HepG2 (cell line): Measurements from ENCODE around the gene MED9. TPM values are rescaled to one million over a fixed set of nuclear protein-coding genes. Genes with fewer than 3 reads are reported as not detected.

Source experiments
- ATAC-seq: fragments of 200-7000 bp; cut with Tn5 transposase; 3 replicates; pipeline ENCODE4 v1.9.1; 2020; ENCODE audit warnings: mild to moderate bottlenecking, moderate library complexity
- BruUV-seq: library from RNA; stranded (reverse); fragments of 400-500 nt; replicated peaks from 2 replicates; lab custom pipeline; 2021; lab: Mats Ljungman, UMichigan
- CTCF ChIA-PET: fragments of 300-600 bp; formaldehyde crosslinking; extraction: SDS; loops from one replicate; lab custom pipeline; 2021; ENCODE audit warnings: low total read pairs, inconsistent platforms, low intra/inter-chr PET ratio; lab: Yijun Ruan, JAX
- POLR2A ChIA-PET: fragments of 350-600 bp; sonication (Branson Sonifier 250); formaldehyde crosslinking; loops from one replicate; lab custom pipeline; 2020; ENCODE audit warnings: antibody characterized with exemption, inconsistent platforms; lab: Yijun Ruan, JAX
- DNase-seq: peaks from one replicate; pipeline ENCODE4 v3.0.0-alpha.2; 2015; ENCODE audit warnings: low spot score
- FAIRE-seq: peaks from 3 replicates; lab custom pipeline; 2011; peaks lifted over from hg19 to GRCh38; lab: Jason Lieb, UNC
- H2AFZ ChIP-seq: one replicate; pipeline ENCODE4 v1.6.1; 2011; ENCODE audit warnings: low read length, inconsistent platforms
- H3K27ac ChIP-seq: fragments of 300-600 bp; 3 replicates; pipeline ENCODE4 v1.8.0; 2011; ENCODE audit warnings: mixed run types, mild to moderate bottlenecking, mixed read lengths, low read length, inconsistent platforms; ENCODE audit not compliant: insufficient read depth; ENCODE audit errors: extremely low read length
- H3K27me3 ChIP-seq, 2 experiments: fragments of 200-600 bp in 1 of 2; 2 replicates in 1 of 2; 3 replicates in 1 of 2; pipeline versions ENCODE4 v1.6.0 to v1.8.0; 2011; ENCODE audit warnings: low read length in 2 of 2, mild to moderate bottlenecking in 2 of 2, moderate library complexity in 2 of 2, inconsistent platforms in 1 of 2; ENCODE audit not compliant: insufficient read depth in 2 of 2, control insufficient read depth in 1 of 2
- H3K36me3 ChIP-seq, 2 experiments: fragments of 200-600 bp in 1 of 2; replicated peaks in 1 of 2; 2 replicates in 1 of 2; 3 replicates in 1 of 2; pipeline versions ENCODE4 v1.5.1 to v1.8.0; 2011; ENCODE audit warnings: low read length in 2 of 2, inconsistent platforms in 1 of 2; ENCODE audit not compliant: insufficient read depth in 2 of 2, control insufficient read depth in 1 of 2
- H3K4me1 ChIP-seq: 2 replicates; pipeline ENCODE4 v1.5.1; 2012; ENCODE audit warnings: low read length, inconsistent platforms; ENCODE audit not compliant: insufficient read depth
- H3K4me2 ChIP-seq: 2 replicates; pipeline ENCODE4 v1.6.0; 2011; ENCODE audit warnings: low read depth, low read length, inconsistent platforms
- H3K4me3 ChIP-seq, 3 experiments: fragments of 200-600 bp in 1 of 3; sonication (generic), shearing (Covaris generic) in 1 of 3; replicated peaks in 1 of 3; 2 replicates each; pipeline ENCODE4 v1.5.1; 2011 to 2016; ENCODE audit warnings: low read length in 3 of 3, inconsistent platforms in 2 of 3, low read depth in 2 of 3, mild to moderate bottlenecking in 2 of 3, control low read depth in 1 of 3, mixed read lengths in 1 of 3; ENCODE audit not compliant: insufficient read depth in 1 of 3
- H3K79me2 ChIP-seq: one replicate; pipeline ENCODE4 v1.6.1; 2011; ENCODE audit warnings: low read length, inconsistent platforms; ENCODE audit not compliant: insufficient read depth
- H3K9ac ChIP-seq: 2 replicates; pipeline ENCODE4 v1.6.0; 2011; ENCODE audit warnings: mild to moderate bottlenecking, low read depth, low read length, inconsistent platforms; ENCODE audit not compliant: insufficient read depth
- H3K9me3 ChIP-seq: 2 replicates; pipeline ENCODE4 v1.5.1; 2012; ENCODE audit warnings: mild to moderate bottlenecking, low read length
- H4K20me1 ChIP-seq: 2 replicates; pipeline ENCODE4 v1.6.0; 2011; ENCODE audit warnings: inconsistent platforms, mild to moderate bottlenecking, low read length, moderate library complexity; ENCODE audit not compliant: insufficient read depth
- CREM ChIP-seq, 2 experiments: sonication (generic) in 1 of 2; formaldehyde crosslinking in 1 of 2; IDR thresholded peaks; 2 replicates each; pipeline versions ENCODE4 v1.4.0 to v1.6.1; 2016 to 2020; ENCODE audit warnings: antibody characterized with exemption in 1 of 2, mild to moderate bottlenecking in 1 of 2, missing genetic modification reagents in 1 of 2
- GATAD1 ChIP-seq: IDR thresholded peaks from 2 replicates; pipeline ENCODE4 v1.6.1; 2016; ENCODE audit warnings: missing genetic modification reagents, missing compliant biosample characterization
- HDAC6 ChIP-seq: fragments of 200-600 bp; sonication (generic); IDR thresholded peaks from 2 replicates; pipeline ENCODE4 v1.7.0; 2017; ENCODE audit warnings: mild to moderate bottlenecking, antibody characterized with exemption, low read length, low read depth
- ZC3H4 ChIP-seq: sonication (generic); formaldehyde crosslinking; IDR thresholded peaks from 2 replicates; pipeline ENCODE4 v1.4.0; 2020; ENCODE audit warnings: missing genetic modification reagents, borderline replicate concordance
- ZNF749 ChIP-seq: sonication (generic); formaldehyde crosslinking; IDR thresholded peaks from 2 replicates; pipeline ENCODE4 v1.8.0; 2022; ENCODE audit warnings: mild to moderate bottlenecking, missing genetic modification reagents, moderate library complexity, borderline replicate concordance
- ZNF768 ChIP-seq: sonication (generic); formaldehyde crosslinking; IDR thresholded peaks from 2 replicates; pipeline ENCODE4 v1.4.0; 2020; ENCODE audit warnings: missing genetic modification reagents
- ZNF782 ChIP-seq: sonication (generic); formaldehyde crosslinking; IDR thresholded peaks from 2 replicates; pipeline ENCODE4 v1.4.0; 2020; ENCODE audit warnings: missing genetic modification reagents, mild to moderate bottlenecking, borderline replicate concordance
- WGBS: methylation state at CpG from one replicate; pipeline ENCODE4 v1.1.6; 2017; ENCODE audit warnings: low lambda C conversion rate; 5-methylcytosine and 5-hydroxymethylcytosine counted together
- in situ Hi-C: cut with HindIII; loops from 2 replicates; pipeline ENCODE4 v1.10.0; 2017; ENCODE audit warnings: low pct_unique_long_range_greater_than_20kb; ENCODE audit not compliant: extremely low pct_ligation_motif_present
- intact Hi-C: fragments of 100-400 bp; cut with micrococcal nuclease; formaldehyde crosslinking; loops from one replicate; pipeline ENCODE4 v1.10.0; 2022; ENCODE audit not compliant: unreplicated experiment
- polyA plus RNA-seq, 8 experiments: library from polyadenylated mRNA; depleted of rRNA in 3 of 8; stranded (reverse) in 7 of 8; unstranded in 1 of 8; fragments of >200 nt; fragmentation: Illumina TruSeq in 4 of 8; extraction: Trizol in 4 of 8; gene quantifications; 2 replicates each; pipeline versions ENCODE4 v1.2.1 to v1.2.3, GENCODE V29; 2011 to 2016; ENCODE audit warnings: low read depth in 4 of 8, missing spikeins in 1 of 8, mixed read lengths in 1 of 8; ENCODE audit not compliant: insufficient read depth in 1 of 8
- total RNA-seq, 5 experiments: library from RNA; depleted of rRNA; stranded (reverse); fragments of >200 nt; fragmentation: Illumina TruSeq; extraction: Trizol; gene quantifications; 2 replicates each; pipeline ENCODE4 v1.2.3, GENCODE V29; 2016; ENCODE audit warnings: low read depth in 1 of 5
- TF ChIP-seq, protein P1 (sequence below): IDR thresholded peaks from 2 replicates; pipeline ENCODE4 v1.6.1; 2016; ENCODE audit warnings: control low read depth
- TF ChIP-seq, protein P2 (sequence below): IDR thresholded peaks from 2 replicates; pipeline ENCODE4 v1.6.1; 2018; ENCODE audit warnings: missing genetic modification reagents
- TF ChIP-seq, protein P3 (sequence below): sonication (generic); formaldehyde crosslinking; IDR thresholded peaks from 2 replicates; pipeline ENCODE4 v1.4.0; 2020; ENCODE audit warnings: missing genetic modification reagents
- TF ChIP-seq, protein P4 (sequence below): conservative IDR thresholded peaks from 2 replicates; pipeline ENCODE4 v1.6.1; 2018; ENCODE audit warnings: missing genetic modification reagents

Gene MED9
- total and polyA plus RNA-seq, 2 of the 13 experiments (the other 11 are each of a cell fraction or from before 2014, with no cell fraction given), result 11.9 to 15.1 TPM

DNA sequence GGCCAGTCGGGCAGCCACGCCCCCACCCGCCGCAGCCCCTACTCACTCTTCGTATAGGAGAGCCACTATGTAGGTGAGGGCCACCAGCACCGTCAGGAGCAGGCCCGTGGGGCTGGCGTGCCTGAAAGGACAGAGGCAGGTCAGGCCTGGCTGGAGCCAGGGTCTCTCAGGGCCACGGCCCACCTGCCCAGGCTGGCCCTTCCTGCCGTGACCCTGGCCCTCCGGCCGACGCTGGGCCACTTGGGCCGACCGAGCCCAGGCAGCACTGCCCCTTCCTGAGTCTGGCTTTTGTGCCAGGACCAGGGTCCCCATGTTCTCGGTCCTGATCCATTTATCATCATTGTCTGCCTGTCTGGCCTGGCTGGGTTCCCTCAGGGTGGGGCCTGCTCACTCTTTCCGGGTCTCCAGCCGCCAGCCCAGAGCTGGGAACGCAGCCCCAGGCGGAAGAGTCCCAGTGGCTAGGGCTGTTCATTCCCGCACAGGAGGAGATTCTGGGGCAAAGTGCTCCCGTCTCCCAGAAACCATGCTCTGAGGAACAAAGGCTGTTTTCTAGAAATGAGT lies 29.5 kb downstream of the MED9 start:
- intact Hi-C loops, result no loop called here
- FAIRE-seq (no peak), ATAC-seq (no peak), DNase-seq (no peak)
- Histone ChIP-seq H2AFZ (no peak overlapping the region), H3K27me3 (peaks cover 0 to 14% of the 10 kb centered on the region in 2 experiments; a peak in 2 of 5 replicates), H3K9me3 (no peaks in the 10 kb centered on the region), H3K4me3 (no peak overlapping the region), H3K4me2 (no peak overlapping the region), H3K27ac (no peak overlapping the region), H4K20me1 (no peaks in the 10 kb centered on the region), H3K79me2 (no peaks in the 10 kb centered on the region), H3K9ac (no peak overlapping the region), H3K4me1 (no peaks in the 10 kb centered on the region), H3K36me3 (no peaks in the 10 kb centered on the region)
- 83% methylated on average over 9 of the region's 22 CpGs for WGBS
- CTCF ChIA-PET, result no interaction called here
- in situ Hi-C loops, result loop anchor here (5.0 to 10.0 kb wide), 2 partner anchors 61 to 139 kb away; no protein-coding TSS in a partner anchor
- no peak for TF ChIP-seq ZNF749 (CRISPR knock-in tag)
- no peak for TF ChIP-seq CREM (IDR thresholded peaks at IDR 0.05)
- TF ChIP-seq CREM (CRISPR knock-in tag; IDR thresholded peaks at IDR 0.05), result no peak
- no TSS peak for BruUV-seq
- POLR2A ChIA-PET, result interaction anchor here (1.0 kb wide), 1 partner anchor 32 kb away, joined by 3 read pairs; no protein-coding TSS in a partner anchor

DNA sequence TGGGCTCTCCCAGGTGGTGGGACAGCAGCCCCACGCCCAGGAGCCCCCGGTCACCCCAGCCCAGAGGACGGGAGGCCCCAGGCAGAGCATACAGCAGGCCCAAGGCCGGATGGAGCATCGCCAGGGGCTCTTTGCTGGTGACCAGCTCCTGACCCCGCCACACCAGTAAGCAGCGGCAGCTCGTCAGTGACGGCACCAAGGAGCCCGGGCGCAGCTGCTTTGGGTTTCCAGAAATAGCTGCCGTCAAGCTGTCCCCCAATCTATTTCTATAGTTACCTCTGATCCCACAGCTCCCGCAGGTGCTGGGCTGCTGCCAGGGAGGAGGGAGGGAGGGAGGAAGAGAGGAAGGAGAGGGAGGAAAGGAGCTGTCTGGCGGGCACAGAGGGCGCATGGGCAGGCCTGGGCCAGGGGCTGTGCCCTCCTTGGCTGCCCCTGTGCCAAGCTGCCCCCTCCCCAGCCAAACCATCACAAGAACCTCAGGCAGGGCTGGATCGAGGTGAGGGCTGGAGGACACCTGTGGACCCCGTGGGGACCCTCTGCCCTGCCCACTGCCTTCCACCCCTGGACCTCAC lies 30.2 kb downstream of the MED9 start:
- H3K9ac ChIP-seq, result no peak overlapping the region
- in situ Hi-C loops, result loop anchor here (5.0 to 10.0 kb wide), 2 partner anchors 60 to 138 kb away; no protein-coding TSS in a partner anchor
- TF ChIP-seq CREM (IDR thresholded peaks at IDR 0.05) (no peak), CREM (CRISPR knock-in tag; IDR thresholded peaks at IDR 0.05) (no peak), ZC3H4 (CRISPR knock-in tag) (no peak), HDAC6 (no peak), GATAD1 (no peak), ZNF768 (CRISPR knock-in tag) (no peak), ZNF782 (CRISPR knock-in tag) (no peak)
- TF ChIP-seq, protein P1, sequence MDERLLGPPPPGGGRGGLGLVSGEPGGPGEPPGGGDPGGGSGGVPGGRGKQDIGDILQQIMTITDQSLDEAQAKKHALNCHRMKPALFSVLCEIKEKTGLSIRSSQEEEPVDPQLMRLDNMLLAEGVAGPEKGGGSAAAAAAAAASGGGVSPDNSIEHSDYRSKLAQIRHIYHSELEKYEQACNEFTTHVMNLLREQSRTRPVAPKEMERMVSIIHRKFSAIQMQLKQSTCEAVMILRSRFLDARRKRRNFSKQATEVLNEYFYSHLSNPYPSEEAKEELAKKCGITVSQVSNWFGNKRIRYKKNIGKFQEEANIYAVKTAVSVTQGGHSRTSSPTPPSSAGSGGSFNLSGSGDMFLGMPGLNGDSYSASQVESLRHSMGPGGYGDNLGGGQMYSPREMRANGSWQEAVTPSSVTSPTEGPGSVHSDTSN (CRISPR knock-in tag), result no peak
- TF ChIP-seq, protein P2, sequence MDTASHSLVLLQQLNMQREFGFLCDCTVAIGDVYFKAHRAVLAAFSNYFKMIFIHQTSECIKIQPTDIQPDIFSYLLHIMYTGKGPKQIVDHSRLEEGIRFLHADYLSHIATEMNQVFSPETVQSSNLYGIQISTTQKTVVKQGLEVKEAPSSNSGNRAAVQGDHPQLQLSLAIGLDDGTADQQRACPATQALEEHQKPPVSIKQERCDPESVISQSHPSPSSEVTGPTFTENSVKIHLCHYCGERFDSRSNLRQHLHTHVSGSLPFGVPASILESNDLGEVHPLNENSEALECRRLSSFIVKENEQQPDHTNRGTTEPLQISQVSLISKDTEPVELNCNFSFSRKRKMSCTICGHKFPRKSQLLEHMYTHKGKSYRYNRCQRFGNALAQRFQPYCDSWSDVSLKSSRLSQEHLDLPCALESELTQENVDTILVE (CRISPR knock-in tag), result no peak
- TF ChIP-seq, protein P3, sequence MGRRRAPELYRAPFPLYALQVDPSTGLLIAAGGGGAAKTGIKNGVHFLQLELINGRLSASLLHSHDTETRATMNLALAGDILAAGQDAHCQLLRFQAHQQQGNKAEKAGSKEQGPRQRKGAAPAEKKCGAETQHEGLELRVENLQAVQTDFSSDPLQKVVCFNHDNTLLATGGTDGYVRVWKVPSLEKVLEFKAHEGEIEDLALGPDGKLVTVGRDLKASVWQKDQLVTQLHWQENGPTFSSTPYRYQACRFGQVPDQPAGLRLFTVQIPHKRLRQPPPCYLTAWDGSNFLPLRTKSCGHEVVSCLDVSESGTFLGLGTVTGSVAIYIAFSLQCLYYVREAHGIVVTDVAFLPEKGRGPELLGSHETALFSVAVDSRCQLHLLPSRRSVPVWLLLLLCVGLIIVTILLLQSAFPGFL, result no peak
- TF ChIP-seq, protein P4, sequence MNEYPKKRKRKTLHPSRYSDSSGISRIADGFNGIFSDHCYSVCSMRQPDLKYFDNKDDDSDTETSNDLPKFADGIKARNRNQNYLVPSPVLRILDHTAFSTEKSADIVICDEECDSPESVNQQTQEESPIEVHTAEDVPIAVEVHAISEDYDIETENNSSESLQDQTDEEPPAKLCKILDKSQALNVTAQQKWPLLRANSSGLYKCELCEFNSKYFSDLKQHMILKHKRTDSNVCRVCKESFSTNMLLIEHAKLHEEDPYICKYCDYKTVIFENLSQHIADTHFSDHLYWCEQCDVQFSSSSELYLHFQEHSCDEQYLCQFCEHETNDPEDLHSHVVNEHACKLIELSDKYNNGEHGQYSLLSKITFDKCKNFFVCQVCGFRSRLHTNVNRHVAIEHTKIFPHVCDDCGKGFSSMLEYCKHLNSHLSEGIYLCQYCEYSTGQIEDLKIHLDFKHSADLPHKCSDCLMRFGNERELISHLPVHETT, result no peak

More for the DNA sequence above, 30.2 kb downstream of the MED9 start:
- intact Hi-C loops, result no loop called here
- Histone ChIP-seq H3K4me1 (no peaks in the 10 kb centered on the region), H3K79me2 (no peaks in the 10 kb centered on the region), H3K36me3 (no peaks in the 10 kb centered on the region), H2AFZ (no peak overlapping the region), H3K4me3 (no peak overlapping the region), H3K27ac (no peak overlapping the region), H3K27me3 (peaks cover 0 to 12% of the 10 kb centered on the region in 2 experiments; a peak in 2 of 5 replicates), H3K9me3 (no peaks in the 10 kb centered on the region), H4K20me1 (no peaks in the 10 kb centered on the region), H3K4me2 (no peak overlapping the region)
- WGBS, result 88% methylated on average over 15 of the region's 17 CpGs
- BruUV-seq, result no TSS peak
- DNase-seq, result no peak
- POLR2A ChIA-PET, result interaction anchor here (0.7 kb wide), 1 partner anchor 66 kb away, joined by 4 read pairs; no protein-coding TSS in a partner anchor
- no peak for FAIRE-seq
- CTCF ChIA-PET, result no interaction called here
- ATAC-seq, result no peak
